Natural killer cell (primary cell): ENCODE data around the gene AXIN1. TPM values are rescaled to one million over a fixed set of nuclear protein-coding genes. Genes with fewer than 3 reads are reported as not detected.
"Not testable (repeated sequence)": the region's sequence is repeated elsewhere in the genome, so short reads cannot be mapped to it uniquely, and the experiment has no call there.

ENCODE experiments used
- ATAC-seq, 3 donors: fragments of 150-1000 bp in 2 of 3; fragments of 200-7000 bp in 1 of 3; cut with Tn5 transposase; 1 replicate in 1 of 3; 2 replicates in 2 of 3; pipeline ENCODE4 v1.10.0; 2021; ENCODE audit warnings: mild to moderate bottlenecking in 2 of 3, moderate library complexity in 2 of 3
- DNase-seq, 2 donors: peaks; one replicate each; pipeline versions ENCODE4 v3.0.0 to v3.0.0-alpha.2; 2013 to 2021; ENCODE audit warnings: mixed read lengths in 1 of 2
- H3K27ac ChIP-seq: one replicate; pipeline ENCODE4 v1.5.1; 2013; ENCODE audit warnings: mild to moderate bottlenecking, low read length
- H3K27me3 ChIP-seq: one replicate; pipeline ENCODE4 v1.6.1; 2013; ENCODE audit warnings: low read length; ENCODE audit not compliant: control insufficient read depth, insufficient read depth
- H3K36me3 ChIP-seq: one replicate; pipeline ENCODE4 v1.6.1; 2013; ENCODE audit warnings: low read length; ENCODE audit not compliant: control insufficient read depth, insufficient read depth
- H3K4me1 ChIP-seq: one replicate; pipeline ENCODE4 v1.6.1; 2013; ENCODE audit warnings: low read length; ENCODE audit not compliant: control insufficient read depth, insufficient read depth
- H3K4me3 ChIP-seq: one replicate; pipeline ENCODE4 v1.5.1; 2013; ENCODE audit warnings: low read length
- H3K9me3 ChIP-seq: one replicate; pipeline ENCODE4 v1.6.1; 2013; ENCODE audit warnings: low read length; ENCODE audit not compliant: control insufficient read depth, insufficient read depth
- H3K27ac Mint-ChIP-seq, 2 donors: one replicate each; pipeline ENCODE4 v1.8.0; 2022; ENCODE audit warnings: mild to moderate bottlenecking in 2 of 2, mixed read lengths in 2 of 2, moderate library complexity in 1 of 2
- H3K27me3 Mint-ChIP-seq, 2 donors: one replicate each; pipeline ENCODE4 v1.8.0; 2022; ENCODE audit warnings: low read depth in 2 of 2, mixed read lengths in 2 of 2
- H3K36me3 Mint-ChIP-seq: one replicate; pipeline ENCODE4 v1.8.0; 2022; ENCODE audit warnings: mixed read lengths
- H3K4me1 Mint-ChIP-seq, 2 donors: one replicate each; pipeline ENCODE4 v1.8.0; 2022; ENCODE audit warnings: mixed read lengths in 2 of 2
- H3K4me3 Mint-ChIP-seq: one replicate; pipeline ENCODE4 v1.8.0; 2022; ENCODE audit warnings: mild to moderate bottlenecking, moderate library complexity, mixed read lengths
- H3K9me3 Mint-ChIP-seq, 2 donors: one replicate each; pipeline ENCODE4 v1.8.0; 2022; ENCODE audit warnings: mixed read lengths in 2 of 2
- CTCF ChIP-seq: fragments of 200-600 bp; IDR thresholded peaks from one replicate; pipeline ENCODE4 v1.8.0; 2022; ENCODE audit warnings: antibody characterized with exemption
- WGBS: methylation state at CpG from one replicate; pipeline ENCODE4 v1.1.7; 2013; ENCODE audit warnings: missing lambda C conversion rate; ENCODE audit not compliant: insufficient coverage; 5-methylcytosine and 5-hydroxymethylcytosine counted together
- intact Hi-C: fragments of 100-400 bp; cut with micrococcal nuclease; formaldehyde crosslinking; loops from one replicate; pipeline ENCODE4 v1.14.2; 2022
- total RNA-seq, 4 donors: library from RNA; stranded (reverse); fragments of 120-200 nt in 1 of 4; gene quantifications; one replicate each; pipeline versions ENCODE4 v1.2.3 to v1.2.4, GENCODE V29; 2013 to 2022

The AXIN1 gene
- total RNA-seq, 3 donors from 2014 or later (not counting 1 experiment from before 2014, with no cell fraction given), result 100 to 122 (median 106) TPM

- Histone ChIP-seq H3K9me3 (peaks cover 9% of the 10 kb centered on the region), H3K4me3 (no peak overlapping the region), H3K4me1 (peaks cover 28% of the 10 kb centered on the region), H3K27me3 (no peaks in the 10 kb centered on the region), H3K36me3 (no peaks in the 10 kb centered on the region), H3K27ac (peak overlapping the region; percentile 62)
- H3K27me3 Mint-ChIP-seq, result no peaks in the 10 kb centered on the region
- H3K27ac Mint-ChIP-seq, result peak overlapping the region; percentile 85 to 91
- TF ChIP-seq CTCF, result peak; percentile 46
- peak overlapping the region; percentile 57 for H3K4me3 Mint-ChIP-seq
- H3K9me3 Mint-ChIP-seq, result no peaks in the 10 kb centered on the region
- peak; percentile 43 to 79 (median 63) for ATAC-seq
- no peaks in the 10 kb centered on the region for H3K36me3 Mint-ChIP-seq
- intact Hi-C loops, result loop anchor here (1.0 to 5.0 kb wide), 6 partner anchors 9 to 270 kb away; partner anchors contain the start of genes CAPN15, DECR2 and RAB11FIP3
- 54% methylated on average over 7 of the region's 7 CpGs for WGBS
- H3K4me1 Mint-ChIP-seq, result peaks cover 21 to 26% of the 10 kb centered on the region in 2 donors
- peak; percentile 61 to 62 for DNase-seq
These were observed 40.0 kb upstream of the AXIN1 start for GRCh38 chr16:392450-393030.

DNA sequence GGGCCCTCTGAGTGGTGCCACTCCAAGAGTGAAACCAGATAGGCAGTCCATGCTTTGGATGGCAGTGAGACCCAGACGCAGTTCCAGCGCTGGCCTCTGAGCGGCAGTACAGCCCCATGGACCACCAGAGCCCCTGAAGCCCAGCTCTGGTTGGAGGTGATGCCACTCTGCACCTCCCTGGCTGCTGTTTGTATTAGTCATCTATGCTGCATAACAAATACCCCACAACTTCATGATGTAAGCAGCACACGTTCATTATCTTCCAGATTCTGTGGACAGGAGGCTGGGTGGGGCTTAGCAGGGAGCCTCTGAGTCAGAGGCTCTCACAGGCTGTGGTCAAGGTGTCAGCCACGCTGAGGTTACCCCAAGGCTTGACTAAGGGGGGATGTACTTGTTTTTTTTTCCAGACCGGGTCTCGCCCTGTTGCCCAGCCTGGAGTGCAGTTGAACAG is 39.4 kb upstream of the AXIN1 start:
- ATAC-seq, result peak; percentile 84 to 95 (median 91)
- Histone ChIP-seq H3K9me3 (peaks cover 9% of the 10 kb centered on the region), H3K27ac (peak overlapping the region; percentile 62), H3K27me3 (no peaks in the 10 kb centered on the region), H3K36me3 (no peaks in the 10 kb centered on the region), H3K4me1 (peaks cover 28% of the 10 kb centered on the region), H3K4me3 (no peak overlapping the region)
- H3K36me3 Mint-ChIP-seq, result no peaks in the 10 kb centered on the region
- intact Hi-C loops, result loop anchor here (1.0 to 5.0 kb wide), 6 partner anchors 9 to 270 kb away; partner anchors contain the start of genes CAPN15, DECR2 and RAB11FIP3
- peak; percentile 85 to 92 for DNase-seq
- no peaks in the 10 kb centered on the region for H3K27me3 Mint-ChIP-seq
- peak overlapping the region; percentile 57 for H3K4me3 Mint-ChIP-seq
- no peaks in the 10 kb centered on the region for H3K9me3 Mint-ChIP-seq
- TF ChIP-seq CTCF, result peak; percentile 92
- peaks cover 21 to 25% of the 10 kb centered on the region in 2 donors for H3K4me1 Mint-ChIP-seq
- peak overlapping the region; percentile 85 to 91 for H3K27ac Mint-ChIP-seq
- 38% methylated on average over 7 of the region's 7 CpGs for WGBS

DNA sequence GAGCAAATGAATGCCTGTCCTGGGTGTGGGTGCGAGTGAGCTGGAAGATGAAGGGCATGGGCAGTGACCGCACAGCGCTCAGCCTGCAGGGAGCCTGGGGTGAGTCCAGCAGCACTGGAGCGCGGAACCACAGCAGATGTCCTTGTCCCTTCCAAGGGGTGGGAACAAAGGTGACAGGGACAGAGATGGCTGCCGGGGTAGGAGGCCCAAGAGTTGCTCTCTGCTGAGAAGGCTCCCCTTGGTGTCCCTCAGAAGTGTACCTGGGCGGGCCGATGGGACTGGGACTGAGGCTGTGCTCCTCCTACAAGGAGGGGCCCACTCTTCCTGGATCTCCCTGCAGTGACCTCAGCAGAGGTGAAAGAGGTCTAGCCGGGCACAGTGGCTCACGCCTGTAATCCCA is 36.8 kb upstream of the AXIN1 start:
- H3K27ac ChIP-seq, result no peak overlapping the region
- Mint-ChIP-seq H3K4me1 (peaks cover 13 to 16% of the 10 kb centered on the region in 2 donors), H3K36me3 (no peaks in the 10 kb centered on the region), H3K4me3 (no peak overlapping the region), H3K27ac (no peak overlapping the region), H3K27me3 (no peaks in the 10 kb centered on the region), H3K9me3 (no peaks in the 10 kb centered on the region)
- H3K36me3 ChIP-seq, result no peaks in the 10 kb centered on the region
- intact Hi-C loops, result no loop called here
- no peak overlapping the region for H3K4me3 ChIP-seq
- TF ChIP-seq CTCF, result no peak
- WGBS, result 88% methylated on average over 10 of the region's 10 CpGs
- no peak for ATAC-seq
- DNase-seq, result no peak
- no peaks in the 10 kb centered on the region for H3K27me3 ChIP-seq
- H3K9me3 ChIP-seq, result peaks cover 9% of the 10 kb centered on the region
- peaks cover 22% of the 10 kb centered on the region for H3K4me1 ChIP-seq

DNA sequence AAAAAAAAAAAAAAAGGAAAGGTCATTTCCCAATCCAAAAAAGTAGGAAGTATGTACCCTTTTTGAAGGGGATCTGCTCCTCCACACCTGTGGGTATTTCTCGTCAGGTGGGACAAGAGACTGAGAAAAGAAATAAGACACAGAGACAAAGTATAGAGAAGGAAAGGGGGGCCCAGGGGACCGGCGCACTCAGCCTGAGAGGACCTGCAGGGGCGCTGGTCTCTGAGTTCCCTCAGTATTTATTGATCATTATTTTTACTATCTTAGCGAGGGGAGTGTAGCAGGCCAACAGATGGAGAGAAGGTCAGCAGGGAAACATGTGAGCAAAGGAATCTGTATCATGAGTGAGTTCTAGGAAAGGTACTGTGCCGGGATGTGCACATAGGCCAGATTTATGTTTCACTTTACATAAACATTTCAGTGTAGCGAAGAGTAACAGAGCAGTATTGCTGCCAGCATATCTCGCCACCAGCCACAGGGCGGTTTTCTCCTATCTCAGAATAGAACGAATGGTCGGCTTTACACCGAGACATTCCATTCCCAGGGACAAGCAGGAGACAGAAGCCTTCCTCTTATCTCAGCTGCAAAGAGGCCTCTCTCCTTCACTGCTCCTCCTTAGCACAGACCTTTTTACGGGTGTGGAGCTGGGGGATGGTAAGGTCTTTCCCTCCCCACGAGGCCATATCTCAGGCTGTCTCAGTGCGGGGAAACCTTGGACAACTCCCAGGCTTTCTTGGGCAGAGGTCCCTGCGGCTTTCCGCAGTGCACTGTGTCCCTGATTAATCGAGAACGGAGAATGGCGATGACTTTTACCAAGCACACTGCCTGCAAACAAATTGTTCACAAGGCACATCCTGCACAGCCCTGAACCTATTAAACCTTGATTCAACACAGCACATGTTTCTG is 35.5 kb upstream of the AXIN1 start:
- WGBS, result 95% methylated on average over 18 of the region's 20 CpGs
- H3K27me3 ChIP-seq, result not testable (repeated sequence)

More for the DNA sequence above, 35.5 kb upstream of the AXIN1 start:
- DNase-seq, H3K27me3 Mint-ChIP-seq, H3K9me3 Mint-ChIP-seq, H3K4me3 Mint-ChIP-seq, H3K36me3 ChIP-seq, ATAC-seq, H3K27ac ChIP-seq, H3K36me3 Mint-ChIP-seq, intact Hi-C loops, H3K9me3 ChIP-seq, H3K4me3 ChIP-seq: not testable (repeated sequence)
- H3K4me1 Mint-ChIP-seq, result peaks cover 18 to 21% of the 10 kb centered on the region in 2 donors
- peaks cover 32% of the 10 kb centered on the region for H3K4me1 ChIP-seq
- H3K27ac Mint-ChIP-seq, result peak overlapping the region in 1 of 2 donors; percentile 39
